ENCODE data around the gene DGAT2L6.

GRCh38 chrX:70138622-70139021 is 38.7 kb upstream of the DGAT2L6 start:
- TF ChIP-seq CTCF (IDR thresholded peaks at IDR 0.05; ENCODE audit: low read length) (no peak), EZH2 (optimal IDR thresholded peaks at IDR 0.05; ENCODE audit: low read depth, low read length) (no peak)
